HG02973 (cell line): Measurements from ENCODE around the gene TBC1D14.

Source experiments
- ATAC-seq: cut with Tn5 transposase; IDR thresholded peaks from one replicate; pipeline ENCODE4 v1.9.1; 2021; ENCODE audit warnings: moderate library complexity; ENCODE audit not compliant: unreplicated experiment

The TBC1D14 gene

DNA sequence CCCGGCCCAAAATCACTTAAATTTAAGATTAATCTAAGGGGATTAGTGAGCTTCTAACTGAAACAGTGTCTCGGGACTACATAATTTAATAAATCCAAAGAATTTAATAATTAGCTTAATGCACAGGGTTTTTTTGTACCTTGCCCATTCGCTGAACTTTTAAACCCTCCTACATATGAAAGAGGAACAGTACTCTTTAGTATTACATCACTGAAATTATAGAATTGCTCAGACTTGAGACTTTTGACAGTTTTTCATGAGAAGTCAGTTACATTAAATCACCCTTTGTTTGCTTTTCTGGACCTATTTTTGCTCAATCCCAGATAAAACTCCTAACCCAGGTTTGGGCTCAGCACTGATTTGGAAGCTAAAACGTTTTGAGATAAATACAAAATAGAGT is 131.1 kb downstream of the TBC1D14 start:
- no peak for ATAC-seq

- no peak for ATAC-seq
These were observed 131.6 kb downstream of the TBC1D14 start for GRCh38 chr4:7041246-7041645.

GRCh38 chr4:7041801-7042502 is 132.3 kb downstream of the TBC1D14 start:
- ATAC-seq = no peak

DNA sequence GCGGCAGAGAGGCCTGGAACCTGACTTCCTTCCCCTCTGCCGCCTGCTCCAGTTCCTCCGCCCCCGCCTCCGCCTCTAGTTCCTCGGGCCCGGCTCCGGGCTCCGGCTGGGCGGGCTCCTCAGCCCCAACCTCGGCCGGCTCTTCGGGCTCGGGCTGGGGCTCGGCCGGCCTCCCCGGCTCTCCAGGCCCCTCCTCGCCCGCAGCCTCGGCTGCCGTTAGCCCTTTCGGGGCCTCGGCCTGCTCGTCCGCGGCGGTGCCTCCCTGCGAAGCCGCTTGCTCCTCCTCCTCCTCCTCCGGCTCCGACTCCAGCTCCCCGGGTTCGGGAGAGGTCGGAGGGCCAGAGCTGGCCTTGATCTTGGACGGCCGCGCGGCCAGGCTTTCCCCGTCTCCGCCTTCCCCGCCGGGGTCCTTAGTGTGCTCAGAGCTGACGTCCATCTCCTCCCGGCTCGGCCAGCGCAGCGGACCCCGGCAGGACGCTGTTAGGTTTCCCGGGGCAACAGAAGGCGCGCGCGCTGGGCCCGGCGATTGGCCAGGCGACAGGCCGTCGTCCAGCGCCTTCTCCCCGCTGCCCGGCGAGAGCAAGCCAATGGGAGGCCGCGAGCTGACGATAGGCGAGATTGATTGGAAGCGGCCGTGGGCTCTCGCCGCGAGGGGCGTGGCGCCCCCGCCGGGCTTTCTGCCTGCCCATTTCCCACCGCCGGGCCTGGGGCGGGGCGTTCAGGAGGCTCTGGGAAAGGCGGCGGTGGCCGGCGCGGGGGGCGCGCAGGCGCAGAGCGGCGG is 133.1 kb downstream of the TBC1D14 start:
- ATAC-seq = peak; percentile 75

DNA sequence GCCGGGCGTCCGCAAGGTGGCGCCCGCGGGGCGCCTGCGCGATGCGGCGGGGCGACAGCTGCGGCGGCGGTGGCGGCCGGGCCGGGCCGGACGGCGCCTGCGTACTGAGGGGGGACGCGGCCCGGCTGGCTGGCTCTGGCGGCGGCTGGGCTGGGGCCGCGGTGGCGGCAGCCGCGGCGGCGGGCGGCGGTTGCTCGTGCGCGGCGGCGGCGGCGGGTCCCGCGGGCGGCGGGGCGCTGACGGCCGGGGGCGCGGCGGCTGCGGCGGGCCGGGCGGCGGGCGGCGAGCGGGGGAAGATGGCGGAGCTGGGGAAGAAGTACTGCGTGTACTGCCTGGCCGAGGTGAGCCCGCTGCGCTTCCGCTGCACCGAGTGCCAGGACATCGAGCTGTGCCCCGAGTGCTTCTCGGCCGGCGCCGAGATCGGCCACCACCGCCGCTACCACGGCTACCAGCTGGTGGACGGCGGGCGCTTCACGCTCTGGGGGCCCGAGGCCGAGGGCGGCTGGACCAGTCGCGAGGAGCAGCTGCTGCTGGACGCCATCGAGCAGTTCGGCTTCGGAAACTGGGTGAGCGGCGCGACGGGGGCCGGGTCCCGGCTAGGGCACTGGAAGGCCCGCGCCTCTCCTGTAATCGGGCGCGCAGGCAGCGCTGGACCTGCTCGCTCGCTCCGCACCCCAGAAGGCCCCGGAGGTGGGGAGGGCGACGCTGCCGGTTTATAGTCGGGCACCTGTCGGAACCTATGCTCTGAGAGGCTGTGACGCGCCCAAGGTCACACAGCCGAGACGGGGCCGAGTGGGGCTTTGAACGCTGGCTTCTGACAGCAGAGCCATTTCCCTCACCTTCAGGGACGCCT is 133.9 kb downstream of the TBC1D14 start, which contains the start of gene TADA2B:
Gene TADA2B (plus strand): TSS at position 89 of the 853 bp plus-strand sequence. CDS start 208 bp downstream, at position 297.
- ATAC-seq = peak; percentile 18

GRCh38 chr4:7044137-7044930 is 134.7 kb downstream of the TBC1D14 start:
- no peak for ATAC-seq

DNA sequence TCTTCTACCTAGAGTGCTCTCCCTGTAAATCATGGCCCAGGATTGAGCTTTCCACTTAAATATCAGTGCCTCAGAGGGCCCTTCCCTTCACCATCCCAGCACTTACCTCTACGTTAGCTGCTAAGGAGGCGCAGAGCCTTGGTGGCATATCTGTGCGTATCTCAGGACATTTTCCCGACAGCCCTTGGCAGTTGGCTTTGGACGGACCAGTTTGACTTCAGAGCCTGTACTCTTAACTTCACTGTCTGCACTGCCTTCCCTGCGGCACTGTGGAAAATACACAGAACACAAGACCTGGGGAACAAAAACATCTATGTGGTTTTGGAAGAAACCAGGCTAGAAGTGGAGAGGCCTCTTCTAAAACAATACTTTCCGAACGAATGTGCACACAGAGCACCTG is 135.9 kb downstream of the TBC1D14 start:
- no peak for ATAC-seq

GRCh38 chr4:7045961-7046921 is 136.6 kb downstream of the TBC1D14 start:
- ATAC-seq = no peak

- no peak for ATAC-seq
These were observed 137.3 kb downstream of the TBC1D14 start for GRCh38 chr4:7046971-7047370.

- no peak for ATAC-seq
These were observed 139.0 kb downstream of the TBC1D14 start for GRCh38 chr4:7048642-7049041.

DNA sequence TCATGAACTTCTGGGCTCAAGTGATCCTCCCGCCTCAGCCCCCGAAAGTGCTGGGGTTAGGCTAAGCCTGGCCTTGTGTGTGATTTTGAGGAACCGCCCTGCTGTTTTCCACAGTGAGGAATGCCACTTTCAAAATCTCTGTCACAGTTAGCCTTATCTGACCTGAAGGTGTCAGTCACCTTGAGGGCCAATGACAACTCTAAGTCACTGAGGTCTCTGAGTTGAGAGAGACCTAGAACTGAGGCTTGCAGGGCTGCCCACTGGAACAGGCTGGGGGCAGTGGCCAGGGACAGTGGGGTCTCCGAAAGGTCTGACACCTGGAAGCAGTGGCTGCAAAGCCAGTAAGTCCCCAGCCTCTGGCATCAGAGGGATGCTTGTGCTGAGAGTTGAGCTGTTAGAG is 139.7 kb downstream of the TBC1D14 start:
- no peak for ATAC-seq

- ATAC-seq = no peak
These were observed 140.1 kb downstream of the TBC1D14 start for GRCh38 chr4:7049739-7050138.

GRCh38 chr4:7050481-7051143 is 141.0 kb downstream of the TBC1D14 start:
- no peak for ATAC-seq

GRCh38 chr4:7051144-7051495 is 141.5 kb downstream of the TBC1D14 start:
- ATAC-seq = no peak

DNA sequence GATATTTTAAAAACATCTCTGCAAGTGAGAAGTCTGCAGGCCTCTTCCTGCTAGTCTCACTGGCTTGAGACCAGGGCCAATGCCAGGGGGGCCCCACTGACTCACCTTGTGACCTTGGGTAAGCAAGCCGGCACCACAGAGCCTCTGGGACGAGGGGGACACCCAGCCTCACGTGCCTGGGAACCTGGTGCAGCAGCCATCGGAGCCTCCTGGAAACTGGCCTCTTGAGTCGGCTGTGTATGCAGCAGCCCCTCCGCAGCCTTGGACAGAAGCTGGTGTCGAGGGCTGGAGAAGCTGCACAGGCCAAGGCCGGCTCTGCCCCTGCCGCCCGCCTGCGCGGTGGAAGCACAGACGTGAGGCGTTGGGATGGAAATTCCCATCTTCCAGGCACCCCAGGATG is 142.3 kb downstream of the TBC1D14 start:
- ATAC-seq = no peak

DNA sequence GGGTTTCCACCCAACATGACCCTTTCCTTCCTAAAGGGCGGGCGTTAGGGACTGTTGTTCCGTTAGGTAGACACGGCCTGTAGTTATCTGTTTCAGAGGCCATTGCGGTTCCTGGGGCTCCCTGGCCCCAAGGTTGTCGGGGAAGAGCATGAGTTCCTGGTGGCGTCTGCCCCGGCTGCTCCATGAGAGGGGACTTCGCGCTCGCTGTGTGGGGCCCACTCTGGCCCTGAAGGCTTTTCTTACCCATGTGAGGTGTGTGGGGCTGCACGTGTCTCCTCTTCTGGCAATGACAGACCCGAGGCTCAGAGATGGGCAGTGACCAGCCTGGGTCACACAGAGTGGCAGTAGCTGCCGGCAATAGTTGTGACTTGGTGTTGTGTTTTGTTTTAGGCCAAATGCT is 142.7 kb downstream of the TBC1D14 start:
- ATAC-seq = no peak

- ATAC-seq = no peak
These were observed 143.5 kb downstream of the TBC1D14 start for GRCh38 chr4:7052923-7053715.
